Activated CD8-positive, alpha-beta memory T cell treated with anti-CD3 and anti-CD28 coated beads for 36 hours (primary cell): ENCODE results near the gene VDR. TPM values are rescaled to one million over a fixed set of nuclear protein-coding genes. Genes with fewer than 3 reads are reported as not detected.

ENCODE experiments used
- CTCF ChIA-PET: fragments of 350-600 bp; sonication (Branson Sonifier 250); formaldehyde crosslinking; loops from one replicate; lab custom pipeline; 2021; ENCODE audit warnings: antibody characterized with exemption; lab: Charles Lee
- POLR2A ChIA-PET: fragments of 350-600 bp; sonication (Branson Sonifier 250); formaldehyde crosslinking; loops from one replicate; lab custom pipeline; 2021; ENCODE audit warnings: antibody characterized with exemption; lab: Charles Lee
- total RNA-seq, 2 experiments: library from RNA; stranded (reverse); gene quantifications; one replicate each; pipeline ENCODE4 v1.2.3, GENCODE V29; 2021

The VDR gene
- total RNA-seq, 2 experiments from 2014 or later: 104 to 106 TPM

DNA sequence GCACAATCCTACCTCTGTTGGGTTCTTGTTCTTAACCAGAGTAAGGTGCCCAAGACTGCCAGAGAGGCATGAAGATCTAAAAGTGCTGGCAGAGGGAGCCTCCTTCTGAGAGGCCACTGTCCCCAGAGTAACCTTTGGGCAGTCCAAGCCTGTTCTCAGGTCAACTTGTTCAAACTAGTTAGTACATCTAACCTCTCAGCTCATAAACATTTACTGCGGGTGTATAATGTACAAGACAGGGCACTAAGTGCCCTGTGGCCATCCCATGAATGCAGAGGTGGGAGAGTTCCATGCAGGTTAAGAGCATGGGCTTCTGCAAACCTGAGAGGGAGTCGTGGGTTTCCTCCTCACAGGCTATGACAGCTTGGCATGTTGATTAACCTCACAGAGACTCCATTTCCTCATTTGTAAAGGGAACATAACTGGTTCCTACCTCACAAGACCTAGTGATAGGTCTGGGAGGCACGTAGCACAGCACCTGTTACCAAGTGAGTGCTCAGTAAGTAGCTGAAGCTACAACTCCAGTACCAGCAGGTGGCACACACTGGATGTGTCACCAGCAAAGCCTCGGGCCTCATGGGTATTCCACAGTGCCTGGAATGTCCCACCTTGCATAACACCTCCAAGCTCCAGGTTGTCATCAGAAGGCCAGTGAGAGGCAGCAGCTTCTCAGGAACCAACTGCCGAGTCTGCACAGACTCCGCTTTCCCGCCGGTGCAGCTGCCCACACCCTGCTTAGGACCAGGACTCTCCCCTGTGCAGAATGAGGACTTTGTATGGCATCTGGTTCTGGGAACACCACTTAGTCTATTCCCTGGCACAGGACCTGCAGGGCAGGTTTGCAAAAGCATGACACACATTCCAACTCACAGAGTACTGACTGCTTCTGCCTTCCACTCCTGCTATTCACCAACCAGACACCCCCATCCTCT, 4.4 kb downstream of the VDR start:
- POLR2A ChIA-PET: no interaction called here
- CTCF ChIA-PET: interaction anchor here (0.9 to 1.8 kb wide), 3 partner anchors 9 to 50 kb away, joined by 3 to 5 read pairs (median 4); no protein-coding TSS in a partner anchor

DNA sequence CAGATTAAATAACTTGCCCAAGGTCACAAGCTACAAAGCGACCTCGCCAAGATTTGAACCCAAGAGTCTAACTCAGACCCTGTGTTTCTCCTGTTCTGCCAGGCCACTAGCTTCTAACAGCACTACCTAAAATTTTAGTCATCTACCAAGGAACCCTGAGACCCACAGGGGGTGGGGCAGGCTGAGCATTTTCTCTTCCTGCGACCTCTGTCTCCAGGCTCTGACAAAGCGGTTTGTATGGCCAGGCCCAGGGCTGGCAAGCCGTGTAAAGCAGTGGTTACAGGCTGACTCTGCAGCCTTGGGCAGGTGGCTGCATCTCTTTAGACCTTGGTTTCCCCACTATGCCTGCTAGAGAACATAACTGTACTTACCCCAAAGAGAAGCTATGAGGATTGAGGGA, 5.3 kb downstream of the VDR start:
- CTCF ChIA-PET: interaction anchor here (0.9 to 1.8 kb wide), 2 partner anchors 8 to 49 kb away, joined by 3 to 4 read pairs; no protein-coding TSS in a partner anchor
- POLR2A ChIA-PET: no interaction called here

DNA sequence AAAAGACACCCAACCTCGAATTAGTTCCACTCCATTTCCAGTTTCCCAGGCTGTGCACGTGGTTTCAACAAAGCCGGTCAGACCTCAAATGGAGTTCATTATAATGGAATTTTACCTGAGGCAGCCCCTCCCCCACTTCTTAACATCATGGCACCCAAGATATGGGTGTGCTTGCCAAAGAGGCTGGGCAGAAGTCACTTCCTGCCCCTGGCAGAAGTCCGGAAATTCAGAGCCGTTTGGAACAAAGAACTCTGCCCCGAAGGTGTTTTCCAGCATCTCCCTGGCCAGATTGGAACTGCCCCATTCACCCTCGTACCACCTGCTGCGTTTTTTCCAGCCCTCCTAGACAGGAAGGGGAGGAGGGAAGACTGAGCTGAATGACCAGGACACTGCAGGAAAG, 8.2 kb downstream of the VDR start:
- POLR2A ChIA-PET: no interaction called here
- CTCF ChIA-PET: interaction anchor here (0.7 kb wide), 1 partner anchor 53 kb away, joined by 3 read pairs; no protein-coding TSS in a partner anchor

DNA sequence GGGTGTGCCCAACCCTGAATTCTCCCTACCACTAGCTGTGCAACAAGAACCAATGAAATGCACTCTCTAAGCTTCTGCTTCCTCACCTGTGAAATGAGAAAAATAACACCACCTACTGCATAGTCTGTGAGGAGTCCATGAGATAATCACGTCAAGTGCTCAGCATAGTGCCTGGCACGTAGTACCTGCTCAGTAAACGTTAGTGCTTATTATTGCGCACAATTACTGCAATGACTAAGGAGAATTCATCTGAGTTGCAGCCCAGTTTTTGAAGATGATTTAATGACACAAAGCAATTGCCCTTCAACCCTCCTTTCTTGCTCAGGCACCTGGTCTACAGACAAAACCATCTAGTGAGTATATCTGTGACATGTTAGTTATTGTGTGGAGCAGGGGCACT, 8.8 kb downstream of the VDR start:
- ChIA-PET POLR2A (no interaction called here), CTCF (interaction anchor here (0.6 kb wide), 1 partner anchor 856 kb away, joined by 3 read pairs; no protein-coding TSS in a partner anchor)

DNA sequence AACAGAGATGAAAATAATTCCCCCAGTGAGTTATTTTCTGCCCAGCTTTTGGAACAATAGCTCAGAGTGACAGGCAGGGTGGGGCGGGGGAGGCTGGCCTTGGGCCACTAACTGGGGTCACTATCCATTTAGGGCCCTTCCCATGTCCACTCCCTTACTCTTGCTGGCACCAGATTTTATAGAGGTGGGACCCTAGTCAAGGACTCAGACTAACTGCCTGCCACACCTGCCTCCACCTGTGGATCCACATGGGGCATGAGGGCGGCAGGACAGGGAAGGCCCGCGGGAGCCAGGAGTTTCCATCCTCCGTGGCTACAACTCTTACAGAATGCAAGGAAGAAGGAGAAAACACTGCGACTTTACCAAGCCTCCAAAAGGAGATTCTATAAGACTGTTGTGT, 10.1 kb downstream of the VDR start:
- ChIA-PET CTCF (interaction anchor here (1.0 to 1.8 kb wide), 3 partner anchors 10 to 54 kb away, joined by 3 to 5 read pairs (median 3); partner anchors contain the start of gene VDR), POLR2A (no interaction called here)

DNA sequence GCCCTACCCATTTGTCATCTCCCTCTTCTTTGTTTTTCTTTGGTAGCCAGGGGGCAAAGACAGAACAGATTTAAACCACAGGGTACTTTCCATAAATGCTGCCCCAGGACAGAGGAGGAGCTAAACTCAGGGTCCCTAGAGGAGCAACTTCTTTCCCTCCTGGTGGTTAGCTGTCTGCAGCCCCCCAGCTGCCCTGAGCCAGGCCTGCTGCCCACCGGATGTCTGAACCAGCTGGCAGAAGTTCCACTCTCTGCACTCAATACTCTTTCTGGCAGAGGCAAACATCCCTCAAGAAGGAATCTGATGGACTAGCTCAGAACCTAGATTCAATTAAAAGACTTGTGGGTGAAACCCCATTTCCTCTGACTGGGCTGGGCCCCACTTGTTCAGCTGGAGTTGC, 10.7 kb downstream of the VDR start:
- ChIA-PET POLR2A (no interaction called here), CTCF (interaction anchor here (1.0 to 1.8 kb wide), 3 partner anchors 11 to 55 kb away, joined by 3 to 5 read pairs (median 3); partner anchors contain the start of gene VDR)

DNA sequence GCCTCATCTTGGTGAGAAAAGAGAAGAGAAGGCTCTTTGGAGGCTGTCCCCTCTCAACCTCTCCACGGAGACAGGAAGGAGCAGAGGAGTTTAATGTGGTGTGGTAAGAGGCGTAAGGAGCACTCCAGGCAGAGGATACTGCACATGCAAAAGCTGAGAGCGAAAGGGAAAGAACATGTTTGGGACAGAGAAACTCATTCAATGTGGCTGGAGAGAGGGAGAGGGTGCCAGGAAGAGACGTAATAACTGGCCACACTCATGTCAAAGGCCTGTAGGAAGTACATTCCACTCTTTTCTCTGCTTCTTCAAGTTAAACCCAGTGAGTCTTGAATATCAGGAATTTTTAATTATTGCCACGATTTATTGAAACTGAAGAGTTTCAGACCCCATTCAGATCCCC, 12.0 kb downstream of the VDR start:
- POLR2A ChIA-PET: no interaction called here
- CTCF ChIA-PET: interaction anchor here (0.7 kb wide), 1 partner anchor 34 kb away, joined by 3 read pairs; no protein-coding TSS in a partner anchor

DNA sequence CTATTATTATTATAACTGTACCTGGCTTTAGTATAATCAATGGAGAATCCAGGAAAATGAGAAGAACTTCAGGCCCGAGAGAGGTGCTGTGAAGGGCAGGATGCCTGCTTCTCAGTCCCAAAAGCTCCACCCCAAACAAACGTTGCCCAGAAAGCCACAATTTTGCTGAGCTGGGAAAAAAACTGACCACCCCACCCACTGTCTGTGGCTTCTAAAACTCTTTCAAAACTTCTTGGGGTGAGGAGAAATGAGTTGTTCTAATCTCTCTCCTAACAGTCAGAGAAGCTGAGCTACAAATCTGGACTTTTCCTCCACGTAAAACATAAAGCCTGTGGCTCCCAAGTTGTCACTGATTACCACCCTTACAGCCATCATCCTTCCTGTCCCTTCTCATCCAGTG, 13.4 kb downstream of the VDR start:
- CTCF ChIA-PET: interaction anchor here (0.8 kb wide), 1 partner anchor 8 kb away, joined by 3 read pairs; no protein-coding TSS in a partner anchor

DNA sequence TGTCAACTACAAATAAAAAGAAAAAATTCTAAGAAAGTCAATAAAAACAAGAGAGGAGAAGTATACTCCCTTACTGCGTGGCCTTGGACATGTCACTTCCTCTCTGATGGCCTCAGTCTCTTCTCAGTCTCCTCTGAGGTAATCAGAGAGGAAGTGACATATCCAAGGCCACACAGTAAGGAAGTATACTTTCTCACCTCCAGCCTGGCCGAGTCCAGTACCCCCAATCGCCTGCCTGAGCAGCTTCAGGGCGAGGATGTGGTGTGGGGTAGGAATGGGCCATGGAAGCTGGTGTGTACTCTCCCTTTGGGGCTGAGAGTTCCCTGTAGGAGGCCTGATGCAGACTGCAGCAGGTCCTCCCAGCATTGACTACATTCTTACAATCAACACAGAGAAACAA, 15.8 kb downstream of the VDR start:
- CTCF ChIA-PET: interaction anchor here (1.5 to 2.5 kb wide), 2 partner anchors 11 to 61 kb away, joined by 5 read pairs; no protein-coding TSS in a partner anchor
- POLR2A ChIA-PET: no interaction called here

More for the DNA sequence above, 13.4 kb downstream of the VDR start:
- POLR2A ChIA-PET: no interaction called here

DNA sequence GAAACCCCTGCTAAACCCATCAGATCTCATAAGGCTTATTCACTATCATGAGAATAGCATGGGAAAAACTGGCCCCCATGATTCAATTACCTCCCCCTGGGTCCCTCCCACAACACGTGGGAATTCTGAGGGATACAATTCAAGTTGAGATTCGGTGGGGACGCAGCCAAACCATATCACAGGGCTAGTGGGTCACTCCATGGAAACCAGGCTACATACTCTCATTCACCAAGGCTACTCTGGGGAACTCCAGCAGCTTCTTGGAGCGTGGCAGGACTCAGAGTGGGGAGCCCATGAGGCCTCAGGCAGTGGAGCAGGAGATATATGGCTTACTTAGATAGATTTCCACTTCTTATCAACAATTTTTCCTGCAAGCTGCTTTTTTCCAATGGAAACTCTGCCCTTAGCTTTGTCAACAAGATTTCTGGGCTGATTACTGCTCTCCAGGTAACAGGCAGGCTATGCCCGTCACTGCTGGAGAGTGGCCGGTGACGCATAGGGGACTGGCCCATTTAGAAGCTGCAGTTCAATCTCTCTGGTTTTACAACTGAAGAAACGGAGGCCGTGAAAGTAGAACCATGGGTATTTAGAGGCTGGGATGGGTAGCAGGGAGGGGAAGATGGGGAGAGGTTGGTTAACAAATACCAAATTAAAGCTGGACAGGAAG, 16.5 kb downstream of the VDR start:
- POLR2A ChIA-PET: no interaction called here
- CTCF ChIA-PET: interaction anchor here (2.5 kb wide), 1 partner anchor 61 kb away, joined by 5 read pairs; no protein-coding TSS in a partner anchor

DNA sequence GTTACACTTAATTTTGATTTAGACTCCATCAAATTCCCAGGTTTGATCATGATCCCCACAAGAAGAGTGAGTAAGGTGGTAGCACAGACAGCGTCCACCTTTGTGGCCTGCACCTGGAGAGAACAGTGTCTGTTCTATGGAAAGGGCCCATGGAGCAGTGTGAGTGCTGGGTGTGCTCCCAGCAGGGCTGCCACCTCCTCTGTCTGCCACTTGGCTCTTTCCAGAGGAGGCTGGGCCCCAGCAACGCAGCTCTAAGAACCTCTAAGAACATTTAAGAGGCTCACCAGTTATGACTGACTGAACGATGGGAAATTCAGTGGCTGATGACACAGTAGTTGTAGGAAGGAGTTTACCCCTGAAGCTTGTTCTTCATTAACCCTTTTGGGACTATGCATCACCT, 17.3 kb downstream of the VDR start:
- ChIA-PET CTCF (no interaction called here), POLR2A (no interaction called here)

DNA sequence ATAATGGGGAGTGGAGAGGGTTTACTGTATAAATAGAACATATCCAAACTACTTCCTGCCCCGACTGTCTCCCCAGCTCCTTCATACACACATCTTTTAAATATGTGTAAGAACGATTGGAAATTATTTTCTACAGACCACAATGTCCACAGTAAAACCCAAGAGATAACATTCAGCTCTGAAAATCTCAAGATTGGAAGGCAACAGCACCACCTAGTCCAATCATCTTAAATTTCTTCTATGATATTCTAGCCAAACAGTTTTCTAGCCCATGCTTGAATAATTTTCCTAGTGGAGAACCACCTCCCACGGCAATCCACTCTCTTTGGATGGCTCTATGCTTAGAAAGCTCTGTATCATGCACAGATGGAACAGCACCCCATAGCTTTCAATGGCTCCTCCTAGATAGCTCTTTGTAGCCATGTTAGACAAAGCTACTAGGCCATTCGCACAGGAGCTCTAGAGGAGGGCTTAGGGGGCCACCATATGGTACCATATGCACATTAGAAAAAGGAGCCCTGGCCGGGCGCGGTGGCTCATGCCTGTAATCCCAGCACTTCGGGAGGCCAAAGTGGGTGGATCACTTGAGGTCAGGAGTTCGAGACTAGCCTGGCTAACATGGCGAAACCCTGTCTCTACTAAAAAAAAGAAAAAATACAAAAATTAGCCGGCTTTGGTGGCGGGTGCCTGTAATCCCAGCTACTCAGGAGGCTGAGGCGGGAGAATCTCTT, 18.1 kb downstream of the VDR start:
- CTCF ChIA-PET: interaction anchor here (1.1 to 2.1 kb wide), 3 partner anchors 19 to 89 kb away, joined by 3 to 8 read pairs (median 3); no protein-coding TSS in a partner anchor
- POLR2A ChIA-PET: interaction anchor here (0.5 to 2.3 kb wide), 7 partner anchors 18 to 1670 kb away, joined by 3 to 19 read pairs (median 8); partner anchors contain the start of gene VDR

DNA sequence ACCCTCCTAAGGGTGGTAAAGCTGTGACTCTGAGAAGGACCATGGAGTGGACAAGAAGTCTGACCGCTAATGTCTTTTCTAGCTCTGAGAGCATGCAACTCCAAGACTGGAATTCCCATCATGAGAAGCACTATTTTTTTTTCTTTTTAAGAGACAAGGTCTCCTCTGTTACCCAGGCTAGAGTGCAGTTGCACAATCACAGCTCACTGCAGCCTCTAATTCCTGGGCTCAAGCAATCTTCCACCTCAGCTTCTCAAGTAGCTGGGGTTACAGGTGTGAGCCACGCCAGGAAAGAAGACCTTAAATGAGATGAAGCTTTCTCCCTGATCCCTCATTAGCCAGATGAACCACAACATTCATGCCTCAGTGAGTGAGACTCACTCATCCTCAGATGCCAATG, 19.2 kb downstream of the VDR start:
- ChIA-PET POLR2A (interaction anchor here (0.8 to 2.3 kb wide), 8 partner anchors 16 to 78 kb away, joined by 3 to 19 read pairs (median 8); partner anchors contain the start of gene VDR), CTCF (interaction anchor here (1.0 to 2.5 kb wide), 9 partner anchors 19 to 144 kb away, joined by 3 to 11 read pairs (median 4); partner anchors contain the start of genes TMEM106C and VDR)

DNA sequence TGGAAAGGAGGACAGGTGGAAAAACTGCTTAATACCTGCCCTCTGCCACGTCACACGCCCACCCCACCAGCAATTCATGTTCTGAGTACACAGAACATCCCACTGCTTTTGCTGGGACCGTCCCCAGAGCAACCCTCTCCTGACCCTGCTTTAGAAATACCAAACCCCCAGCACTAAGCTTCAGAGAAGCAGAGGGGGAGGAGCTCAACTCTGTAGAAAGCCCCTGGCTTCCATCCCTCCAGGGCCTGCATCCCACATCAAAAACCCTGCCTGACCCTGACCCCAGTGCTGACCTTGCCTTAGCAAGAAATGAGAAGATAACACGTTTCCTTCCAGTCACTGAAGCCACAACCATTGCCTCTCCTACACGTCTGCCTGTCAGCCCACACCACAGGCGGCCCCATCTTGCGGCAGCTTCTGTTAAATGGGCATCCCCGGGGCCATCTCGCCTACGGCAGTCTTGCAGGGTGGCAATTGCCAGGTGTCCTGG, 19.7 kb downstream of the VDR start:
- POLR2A ChIA-PET: interaction anchor here (0.6 to 2.3 kb wide), 9 partner anchors 16 to 178 kb away, joined by 3 to 19 read pairs (median 8); partner anchors contain the start of gene VDR
- CTCF ChIA-PET: interaction anchor here (1.0 to 2.5 kb wide), 10 partner anchors 20 to 143 kb away, joined by 3 to 11 read pairs (median 4); partner anchors contain the start of genes TMEM106C and VDR

DNA sequence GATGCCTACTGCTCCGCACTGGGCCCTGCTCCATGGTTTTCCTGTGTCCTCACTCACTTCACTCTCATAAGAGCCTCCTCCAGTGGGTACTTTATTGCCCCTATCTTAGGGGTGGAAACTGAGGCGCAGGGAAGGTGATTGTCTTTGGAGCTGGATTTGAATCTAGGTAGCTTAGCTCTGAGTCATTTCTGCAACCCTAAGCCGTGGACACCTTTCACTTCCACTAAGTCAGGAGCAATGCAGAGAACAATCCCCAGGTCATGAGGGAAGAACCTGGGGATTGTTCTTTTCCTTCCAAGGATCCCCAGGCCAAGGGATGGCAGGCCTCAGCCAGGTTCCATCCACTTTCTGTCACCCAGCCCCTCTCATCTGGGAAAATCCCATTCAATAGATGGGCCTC, 20.3 kb downstream of the VDR start:
- ChIA-PET POLR2A (interaction anchor here (1.0 to 2.3 kb wide), 8 partner anchors 14 to 77 kb away, joined by 3 to 19 read pairs (median 8); partner anchors contain the start of gene VDR), CTCF (interaction anchor here (1.0 to 2.5 kb wide), 7 partner anchors 20 to 140 kb away, joined by 3 to 11 read pairs (median 3); partner anchors contain the start of genes TMEM106C and VDR)

DNA sequence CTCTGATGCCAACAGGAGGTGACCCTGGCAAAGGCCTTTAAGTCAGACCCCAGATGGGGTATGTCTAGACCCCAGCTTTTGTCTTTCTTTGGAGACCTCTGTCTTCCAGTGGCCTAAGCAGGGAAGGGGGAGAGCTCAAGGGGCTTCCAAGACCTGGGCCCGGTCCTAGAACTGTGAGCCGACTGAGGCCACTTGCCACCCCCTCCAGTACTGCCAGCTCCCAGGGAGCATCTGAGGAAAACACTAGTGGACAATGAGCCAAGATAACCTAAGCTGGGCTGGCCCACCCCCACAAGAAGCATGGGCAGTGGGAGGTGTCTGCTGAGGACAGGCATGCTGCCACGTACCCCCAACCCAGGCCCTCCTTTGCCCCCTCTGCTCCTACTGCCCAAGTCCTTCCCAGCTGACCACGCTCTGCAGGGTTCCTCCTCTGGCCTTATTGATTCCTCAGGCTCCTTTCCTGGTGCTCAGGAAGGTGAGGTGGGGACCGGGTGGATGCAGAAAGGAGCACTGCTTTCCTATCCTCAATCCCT, 21.1 kb downstream of the VDR start:
- ChIA-PET POLR2A (interaction anchor here (0.6 to 1.7 kb wide), 5 partner anchors 14 to 51 kb away, joined by 3 to 5 read pairs (median 4); partner anchors contain the start of gene VDR), CTCF (interaction anchor here (0.5 to 2.5 kb wide), 6 partner anchors 11 to 303 kb away, joined by 3 to 11 read pairs (median 4); partner anchors contain the start of genes TMEM106C and VDR)
